ENCODE results near the gene PKIG.

The PKIG gene

GRCh38 chr20:44615169-44615791 is 32.9 kb downstream of the PKIG start:
- peaks cover 6% of the 10 kb centered on the region for H3K4me1 ChIP-seq (ENCODE audit: insufficient read depth, low read length, poor library complexity, severe bottlenecking)
- no peak overlapping the region for H2AFZ ChIP-seq (ENCODE audit: low read length)
- no peaks in the 10 kb centered on the region for H4K20me1 ChIP-seq (ENCODE audit: insufficient read depth, low read length, poor library complexity, severe bottlenecking)
- no peak overlapping the region for H3K4me2 ChIP-seq (ENCODE audit: low read depth, low read length, poor library complexity, severe bottlenecking)
- TF ChIP-seq, protein P1, sequence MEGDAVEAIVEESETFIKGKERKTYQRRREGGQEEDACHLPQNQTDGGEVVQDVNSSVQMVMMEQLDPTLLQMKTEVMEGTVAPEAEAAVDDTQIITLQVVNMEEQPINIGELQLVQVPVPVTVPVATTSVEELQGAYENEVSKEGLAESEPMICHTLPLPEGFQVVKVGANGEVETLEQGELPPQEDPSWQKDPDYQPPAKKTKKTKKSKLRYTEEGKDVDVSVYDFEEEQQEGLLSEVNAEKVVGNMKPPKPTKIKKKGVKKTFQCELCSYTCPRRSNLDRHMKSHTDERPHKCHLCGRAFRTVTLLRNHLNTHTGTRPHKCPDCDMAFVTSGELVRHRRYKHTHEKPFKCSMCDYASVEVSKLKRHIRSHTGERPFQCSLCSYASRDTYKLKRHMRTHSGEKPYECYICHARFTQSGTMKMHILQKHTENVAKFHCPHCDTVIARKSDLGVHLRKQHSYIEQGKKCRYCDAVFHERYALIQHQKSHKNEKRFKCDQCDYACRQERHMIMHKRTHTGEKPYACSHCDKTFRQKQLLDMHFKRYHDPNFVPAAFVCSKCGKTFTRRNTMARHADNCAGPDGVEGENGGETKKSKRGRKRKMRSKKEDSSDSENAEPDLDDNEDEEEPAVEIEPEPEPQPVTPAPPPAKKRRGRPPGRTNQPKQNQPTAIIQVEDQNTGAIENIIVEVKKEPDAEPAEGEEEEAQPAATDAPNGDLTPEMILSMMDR (conservative IDR thresholded peaks at IDR 0.05; ENCODE audit: low read length), result no peak
- no peak for TF ChIP-seq EZH2phosphoT487 (IDR thresholded peaks at IDR 0.05; ENCODE audit: borderline replicate concordance)
- H3K4me3 ChIP-seq (ENCODE audit: low read length, poor library complexity, severe bottlenecking), result no peak overlapping the region
- H3K9ac ChIP-seq (ENCODE audit: low read depth, low read length, poor library complexity, severe bottlenecking), result no peak overlapping the region
- H3K9me2 ChIP-seq (replicated peaks; ENCODE audit: low read depth, low read length), result no peaks in the 10 kb centered on the region
- H3K79me2 ChIP-seq (ENCODE audit: insufficient read depth, low read length), result no peaks in the 10 kb centered on the region; the same call in 1 of the 2 replicates
- no peaks in the 10 kb centered on the region for H3F3A ChIP-seq (ENCODE audit: low read depth)
- peaks cover 68% of the 10 kb centered on the region; the same call in 1 of the 2 replicates for H3K36me3 ChIP-seq (ENCODE audit: insufficient read depth, low read length)
- no peaks in the 10 kb centered on the region for H3K9me3 ChIP-seq (ENCODE audit: insufficient read depth, low read depth, low read length)
- H3K27me3 ChIP-seq (ENCODE audit: insufficient read depth, low read length, poor library complexity, severe bottlenecking), result no peaks in the 10 kb centered on the region

- Histone ChIP-seq H3K4me2 (ENCODE audit: low read depth, low read length, poor library complexity, severe bottlenecking) (no peak overlapping the region), H2AFZ (ENCODE audit: low read length) (no peak overlapping the region), H3K36me3 (ENCODE audit: insufficient read depth, low read length) (peaks cover 76% of the 10 kb centered on the region; the same call in 1 of the 2 replicates), H3K4me1 (ENCODE audit: insufficient read depth, low read length, poor library complexity, severe bottlenecking) (no peaks in the 10 kb centered on the region), H3K9me2 (replicated peaks; ENCODE audit: low read depth, low read length) (no peaks in the 10 kb centered on the region), H3K9me3 (ENCODE audit: insufficient read depth, low read depth, low read length) (no peaks in the 10 kb centered on the region), H3K4me3 (ENCODE audit: low read length, poor library complexity, severe bottlenecking) (no peak overlapping the region), H4K20me1 (ENCODE audit: insufficient read depth, low read length, poor library complexity, severe bottlenecking) (no peaks in the 10 kb centered on the region), H3K27me3 (ENCODE audit: insufficient read depth, low read length, poor library complexity, severe bottlenecking) (no peaks in the 10 kb centered on the region), H3K9ac (ENCODE audit: low read depth, low read length, poor library complexity, severe bottlenecking) (no peak overlapping the region), H3K79me2 (ENCODE audit: insufficient read depth, low read length) (no peaks in the 10 kb centered on the region; the same call in 1 of the 2 replicates), H3F3A (ENCODE audit: low read depth) (no peaks in the 10 kb centered on the region)
- TF ChIP-seq, protein P1 (conservative IDR thresholded peaks at IDR 0.05; ENCODE audit: low read length), result no peak
- TF ChIP-seq EZH2phosphoT487 (IDR thresholded peaks at IDR 0.05; ENCODE audit: borderline replicate concordance), result no peak
Observed at GRCh38 chr20:44615876-44616603, 33.7 kb downstream of the PKIG start.

DNA sequence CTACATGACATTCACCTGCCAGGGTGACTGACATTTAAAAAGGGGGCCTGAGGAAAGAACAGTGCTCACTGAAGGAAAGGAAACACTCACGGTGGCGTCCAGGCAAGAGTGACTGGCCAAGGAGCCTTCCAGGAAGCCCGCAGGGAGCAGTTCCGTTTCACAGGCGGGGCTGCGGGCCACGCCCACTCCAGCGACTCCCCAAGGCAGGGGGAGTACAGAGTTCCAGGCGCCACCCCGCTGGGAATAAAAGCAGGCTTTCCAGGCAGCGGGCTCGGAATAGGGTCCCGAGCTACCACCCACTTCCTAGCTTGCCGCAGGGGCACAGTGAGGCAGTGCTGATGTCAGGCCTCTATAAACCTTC is 34.2 kb downstream of the PKIG start:
- no peaks in the 10 kb centered on the region for H3F3A ChIP-seq (ENCODE audit: low read depth)
- no peaks in the 10 kb centered on the region for H4K20me1 ChIP-seq (ENCODE audit: insufficient read depth, low read length, poor library complexity, severe bottlenecking)
- H3K79me2 ChIP-seq (ENCODE audit: insufficient read depth, low read length), result no peaks in the 10 kb centered on the region; the same call in 1 of the 2 replicates
- TF ChIP-seq, protein P1 (conservative IDR thresholded peaks at IDR 0.05; ENCODE audit: low read length), result no peak
- TF ChIP-seq EZH2phosphoT487 (IDR thresholded peaks at IDR 0.05; ENCODE audit: borderline replicate concordance), result no peak
- no peaks in the 10 kb centered on the region for H3K27me3 ChIP-seq (ENCODE audit: insufficient read depth, low read length, poor library complexity, severe bottlenecking)
- no peak overlapping the region for H3K9ac ChIP-seq (ENCODE audit: low read depth, low read length, poor library complexity, severe bottlenecking)
- no peaks in the 10 kb centered on the region for H3K9me3 ChIP-seq (ENCODE audit: insufficient read depth, low read depth, low read length)
- H3K9me2 ChIP-seq (replicated peaks; ENCODE audit: low read depth, low read length), result no peaks in the 10 kb centered on the region
- no peak overlapping the region for H2AFZ ChIP-seq (ENCODE audit: low read length)
- no peak overlapping the region for H3K4me3 ChIP-seq (ENCODE audit: low read length, poor library complexity, severe bottlenecking)
- H3K4me2 ChIP-seq (ENCODE audit: low read depth, low read length, poor library complexity, severe bottlenecking), result no peak overlapping the region
- H3K36me3 ChIP-seq (ENCODE audit: insufficient read depth, low read length), result peaks cover 81% of the 10 kb centered on the region; the same call in 1 of the 2 replicates
- H3K4me1 ChIP-seq (ENCODE audit: insufficient read depth, low read length, poor library complexity, severe bottlenecking), result no peaks in the 10 kb centered on the region

Measured in Loucy (cell line).